Panc1 (cell line): Measurements from ENCODE around the gene FGF4.

ENCODE experiments used
- POLR2AphosphoS5 ChIP-seq: IDR thresholded peaks from 2 replicates; pipeline ENCODE4 v1.6.1; 2012; ENCODE audit warnings: mild to moderate bottlenecking, low read depth, low read length, moderate library complexity
- SIN3A ChIP-seq: IDR thresholded peaks from 2 replicates; pipeline ENCODE4 v1.6.1; 2012; ENCODE audit warnings: low read depth, mild to moderate bottlenecking, low read length, moderate library complexity, borderline replicate concordance; ENCODE audit not compliant: insufficient read depth
- TF ChIP-seq, protein P1 (sequence below): fragments of 450-650 bp; IDR thresholded peaks from 2 replicates; pipeline ENCODE4 v1.5.1; 2017; ENCODE audit warnings: mild to moderate bottlenecking
- TF ChIP-seq, protein P2 (sequence below), 2 experiments: IDR thresholded peaks; 2 replicates each; pipeline ENCODE4 v1.6.1; 2011 to 2012; ENCODE audit warnings: low read depth in 2 of 2, control low read depth in 1 of 2, low read length in 1 of 2, mild to moderate bottlenecking in 1 of 2, moderate library complexity in 1 of 2; ENCODE audit not compliant: insufficient read depth in 1 of 2

DNA sequence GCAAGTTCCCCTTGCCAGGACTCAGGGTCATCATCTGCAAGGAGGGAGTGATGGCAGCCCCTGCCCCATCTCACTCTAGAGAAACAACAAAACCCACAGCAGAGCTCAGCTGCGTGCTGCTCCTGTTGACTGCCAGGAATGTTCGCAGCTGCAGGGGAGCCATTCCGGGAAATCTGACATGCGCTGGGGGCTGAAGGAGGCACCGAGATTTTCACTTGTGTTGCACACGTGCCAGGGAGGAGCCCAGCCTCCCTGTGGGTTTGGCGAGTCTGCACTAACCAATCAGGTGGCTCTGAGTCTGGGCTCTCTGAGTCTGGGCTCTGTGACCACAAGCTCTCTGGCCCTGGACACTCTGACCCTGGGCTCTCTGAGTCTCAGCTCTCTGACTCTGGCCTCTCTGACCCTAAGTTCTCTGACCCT is 33.5 kb upstream of the FGF4 start:
- TF ChIP-seq, protein P1, sequence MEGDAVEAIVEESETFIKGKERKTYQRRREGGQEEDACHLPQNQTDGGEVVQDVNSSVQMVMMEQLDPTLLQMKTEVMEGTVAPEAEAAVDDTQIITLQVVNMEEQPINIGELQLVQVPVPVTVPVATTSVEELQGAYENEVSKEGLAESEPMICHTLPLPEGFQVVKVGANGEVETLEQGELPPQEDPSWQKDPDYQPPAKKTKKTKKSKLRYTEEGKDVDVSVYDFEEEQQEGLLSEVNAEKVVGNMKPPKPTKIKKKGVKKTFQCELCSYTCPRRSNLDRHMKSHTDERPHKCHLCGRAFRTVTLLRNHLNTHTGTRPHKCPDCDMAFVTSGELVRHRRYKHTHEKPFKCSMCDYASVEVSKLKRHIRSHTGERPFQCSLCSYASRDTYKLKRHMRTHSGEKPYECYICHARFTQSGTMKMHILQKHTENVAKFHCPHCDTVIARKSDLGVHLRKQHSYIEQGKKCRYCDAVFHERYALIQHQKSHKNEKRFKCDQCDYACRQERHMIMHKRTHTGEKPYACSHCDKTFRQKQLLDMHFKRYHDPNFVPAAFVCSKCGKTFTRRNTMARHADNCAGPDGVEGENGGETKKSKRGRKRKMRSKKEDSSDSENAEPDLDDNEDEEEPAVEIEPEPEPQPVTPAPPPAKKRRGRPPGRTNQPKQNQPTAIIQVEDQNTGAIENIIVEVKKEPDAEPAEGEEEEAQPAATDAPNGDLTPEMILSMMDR: no peak
- no peak for TF ChIP-seq POLR2AphosphoS5
- TF ChIP-seq, protein P2, sequence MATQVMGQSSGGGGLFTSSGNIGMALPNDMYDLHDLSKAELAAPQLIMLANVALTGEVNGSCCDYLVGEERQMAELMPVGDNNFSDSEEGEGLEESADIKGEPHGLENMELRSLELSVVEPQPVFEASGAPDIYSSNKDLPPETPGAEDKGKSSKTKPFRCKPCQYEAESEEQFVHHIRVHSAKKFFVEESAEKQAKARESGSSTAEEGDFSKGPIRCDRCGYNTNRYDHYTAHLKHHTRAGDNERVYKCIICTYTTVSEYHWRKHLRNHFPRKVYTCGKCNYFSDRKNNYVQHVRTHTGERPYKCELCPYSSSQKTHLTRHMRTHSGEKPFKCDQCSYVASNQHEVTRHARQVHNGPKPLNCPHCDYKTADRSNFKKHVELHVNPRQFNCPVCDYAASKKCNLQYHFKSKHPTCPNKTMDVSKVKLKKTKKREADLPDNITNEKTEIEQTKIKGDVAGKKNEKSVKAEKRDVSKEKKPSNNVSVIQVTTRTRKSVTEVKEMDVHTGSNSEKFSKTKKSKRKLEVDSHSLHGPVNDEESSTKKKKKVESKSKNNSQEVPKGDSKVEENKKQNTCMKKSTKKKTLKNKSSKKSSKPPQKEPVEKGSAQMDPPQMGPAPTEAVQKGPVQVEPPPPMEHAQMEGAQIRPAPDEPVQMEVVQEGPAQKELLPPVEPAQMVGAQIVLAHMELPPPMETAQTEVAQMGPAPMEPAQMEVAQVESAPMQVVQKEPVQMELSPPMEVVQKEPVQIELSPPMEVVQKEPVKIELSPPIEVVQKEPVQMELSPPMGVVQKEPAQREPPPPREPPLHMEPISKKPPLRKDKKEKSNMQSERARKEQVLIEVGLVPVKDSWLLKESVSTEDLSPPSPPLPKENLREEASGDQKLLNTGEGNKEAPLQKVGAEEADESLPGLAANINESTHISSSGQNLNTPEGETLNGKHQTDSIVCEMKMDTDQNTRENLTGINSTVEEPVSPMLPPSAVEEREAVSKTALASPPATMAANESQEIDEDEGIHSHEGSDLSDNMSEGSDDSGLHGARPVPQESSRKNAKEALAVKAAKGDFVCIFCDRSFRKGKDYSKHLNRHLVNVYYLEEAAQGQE (IDR thresholded peaks at IDR 0.05; ENCODE audit: insufficient read depth in 1 of 2, low read depth in 2 of 2, low read length in 1 of 2): no peak
- no peak for TF ChIP-seq SIN3A
